Right renal pelvis (tissue), 4 donors: ENCODE results near the gene DHX8. TPM values are rescaled to one million over a fixed set of nuclear protein-coding genes. Genes with fewer than 3 reads are reported as not detected.

Source experiments
- DNase-seq, 4 donors: peaks; one replicate each; pipeline ENCODE4 v3.0.0-alpha.2; 2013; ENCODE audit warnings: low read depth in 4 of 4, low spot score in 3 of 4, missing footprints in 1 of 4
- polyA plus RNA-seq, 4 donors: library from polyadenylated mRNA; unstranded; fragments of 120-200 nt; gene quantifications; one replicate each; pipeline ENCODE4 v1.2.1, GENCODE V29; 2013; ENCODE audit not compliant: insufficient read length in 4 of 4

DHX8 gene
- polyA plus RNA-seq, 4 donors: 39.7 to 47.2 (median 44.6) TPM

DNA sequence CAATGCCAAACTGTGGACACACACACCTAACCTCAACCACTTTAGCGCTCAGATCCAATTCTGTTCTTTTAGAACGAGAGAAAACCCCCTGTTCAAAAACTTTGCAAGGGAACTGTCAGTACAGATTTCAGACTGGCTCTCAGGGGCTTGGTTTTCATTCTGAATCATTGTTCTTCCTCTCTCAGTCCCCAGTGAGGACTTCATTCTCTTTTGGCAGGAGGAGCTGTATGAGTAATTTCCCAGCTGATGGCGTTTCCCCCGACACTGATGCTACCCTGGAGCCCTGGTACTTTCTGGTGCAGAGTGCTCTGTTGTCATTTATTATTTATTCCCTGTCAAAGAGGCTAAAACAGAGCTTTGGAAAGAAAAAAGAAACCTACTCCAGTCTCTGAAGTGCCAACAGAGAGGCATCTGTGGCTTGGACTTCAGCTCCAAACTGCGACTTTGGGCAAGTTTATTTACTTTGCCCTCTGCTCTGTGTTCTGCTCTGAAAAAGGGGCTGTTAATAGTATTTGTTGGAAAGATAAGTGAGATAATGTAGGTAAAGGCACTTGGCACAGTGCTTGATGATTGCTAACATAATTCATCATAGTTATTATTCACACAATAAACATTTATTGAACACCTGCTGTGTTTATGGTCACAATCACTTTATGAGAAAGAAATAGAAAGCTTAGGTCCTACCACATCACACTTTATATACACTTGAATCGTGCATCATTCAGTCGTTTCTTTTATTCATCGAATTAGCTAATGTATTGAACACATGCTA is 34.0 kb downstream of the DHX8 start:
- no peak for DNase-seq

DNA sequence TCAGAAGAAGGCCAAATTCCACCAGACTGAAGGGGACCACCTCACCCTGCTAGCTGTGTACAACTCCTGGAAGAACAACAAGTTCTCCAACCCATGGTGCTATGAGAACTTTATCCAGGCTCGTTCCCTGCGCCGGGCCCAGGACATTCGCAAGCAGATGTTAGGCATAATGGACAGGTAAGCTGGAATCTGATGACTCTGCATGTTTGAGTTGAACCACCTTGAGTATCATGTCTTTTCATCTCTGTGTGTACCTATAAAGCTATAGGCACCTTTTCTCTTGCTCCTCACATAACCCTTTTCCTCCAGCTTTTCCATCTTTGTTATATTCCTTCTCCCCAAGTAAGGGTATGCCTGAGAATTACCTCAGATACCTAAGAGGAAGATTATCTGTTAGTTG is 37.6 kb downstream of the DHX8 start:
- DNase-seq: no peak

- no peak for DNase-seq
Observed at GRCh38 chr17:43524945-43525575, 41.3 kb downstream of the DHX8 start.

GRCh38 chr17:43526886-43527648 is 43.3 kb downstream of the DHX8 start:
- no peak for DNase-seq

- DNase-seq: no peak
Observed at GRCh38 chr17:43528319-43528987, 44.7 kb downstream of the DHX8 start.

GRCh38 chr17:43528988-43529814 is 45.4 kb downstream of the DHX8 start:
- DNase-seq: no peak

DNA sequence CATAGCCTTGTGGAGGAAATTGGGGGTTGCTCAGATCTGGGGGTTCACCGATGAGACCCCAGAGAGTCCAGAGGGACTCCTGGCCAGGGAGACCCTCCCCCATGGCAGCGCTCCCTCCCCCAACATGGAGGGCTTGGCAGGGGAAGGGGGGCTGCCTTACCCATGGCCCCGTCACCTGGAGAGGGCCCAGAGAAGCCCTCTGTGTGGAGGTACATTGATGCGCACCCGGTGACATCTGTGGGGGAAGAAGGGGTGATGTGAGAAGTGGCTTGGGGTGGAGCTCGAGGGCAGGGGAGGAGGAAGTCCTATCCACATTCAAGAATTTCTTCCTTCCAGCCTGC is 46.1 kb downstream of the DHX8 start:
- DNase-seq: no peak

DNA sequence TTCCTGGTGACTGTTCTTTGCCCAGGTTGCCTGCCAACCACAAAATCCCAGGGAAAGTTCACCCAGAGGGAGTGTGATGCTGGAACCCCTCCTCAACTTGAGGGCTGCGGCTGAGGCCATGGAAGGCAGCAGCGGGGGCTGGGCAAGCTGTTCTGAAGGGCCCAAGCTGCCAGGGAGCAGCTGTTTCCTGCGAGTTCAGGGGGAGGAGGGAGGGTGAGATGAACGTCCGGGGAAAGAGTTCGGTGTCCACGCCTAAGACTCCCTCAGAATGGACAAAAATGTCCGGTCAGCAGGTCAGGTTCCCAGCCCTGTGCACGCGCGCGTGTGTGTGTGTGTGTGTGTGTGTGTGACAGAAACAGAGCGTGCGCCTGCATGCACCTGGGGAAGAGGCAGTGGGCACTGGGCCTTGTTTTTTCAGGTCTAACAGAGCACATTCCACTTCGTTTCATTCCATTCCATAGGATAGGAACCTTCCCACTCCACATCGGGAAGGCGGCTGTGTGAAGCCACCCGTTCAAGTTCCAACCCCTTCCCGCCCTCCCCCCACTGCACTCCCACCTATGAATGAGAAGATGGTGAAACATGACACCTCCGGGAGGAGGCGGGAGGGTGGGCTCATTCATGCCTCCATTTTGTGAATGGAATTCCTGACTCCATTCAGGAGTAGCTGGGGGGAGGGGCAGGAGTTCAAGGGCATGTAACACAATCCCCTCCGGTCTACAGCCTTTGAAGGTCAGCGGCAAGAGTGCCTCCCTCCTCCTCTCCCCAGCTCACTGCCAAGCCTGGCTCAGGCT is 46.7 kb downstream of the DHX8 start:
- DNase-seq: peak; percentile 98 to 99 (median 98)

DNA sequence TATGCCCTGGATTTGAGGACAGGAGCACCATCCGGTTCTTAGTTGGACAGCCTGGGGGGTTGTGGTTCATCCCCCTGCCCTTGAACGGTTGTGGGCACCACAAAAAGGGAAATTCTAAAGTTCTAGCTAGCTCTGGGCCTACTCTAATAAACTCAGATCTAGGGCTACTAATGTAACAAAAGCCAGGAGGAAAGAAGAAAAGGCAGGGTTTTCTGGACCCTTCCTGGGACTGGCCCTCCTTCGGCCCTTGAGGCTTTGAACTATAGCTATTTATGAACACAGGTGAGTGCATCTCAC is 47.3 kb downstream of the DHX8 start:
- DNase-seq: no peak

DNA sequence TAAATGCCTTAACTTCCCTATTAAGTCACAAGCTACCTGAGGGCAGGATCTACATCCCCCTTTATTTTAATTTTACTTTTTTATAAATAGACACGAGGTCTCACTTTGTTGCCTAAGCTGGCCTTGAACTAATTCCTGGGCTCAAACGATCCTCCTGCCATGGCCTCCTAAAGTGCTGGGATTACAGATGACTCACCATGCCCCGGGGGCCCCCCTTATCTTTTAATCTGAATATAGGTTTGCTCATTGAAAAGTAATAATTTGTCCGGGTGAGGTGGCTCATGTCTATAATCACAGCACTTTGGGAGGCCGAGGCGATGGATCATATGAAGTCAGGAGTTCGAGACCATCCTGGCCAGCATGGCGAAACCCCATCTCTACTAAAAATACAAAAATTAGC is 48.2 kb downstream of the DHX8 start:
- DNase-seq: no peak

DNA sequence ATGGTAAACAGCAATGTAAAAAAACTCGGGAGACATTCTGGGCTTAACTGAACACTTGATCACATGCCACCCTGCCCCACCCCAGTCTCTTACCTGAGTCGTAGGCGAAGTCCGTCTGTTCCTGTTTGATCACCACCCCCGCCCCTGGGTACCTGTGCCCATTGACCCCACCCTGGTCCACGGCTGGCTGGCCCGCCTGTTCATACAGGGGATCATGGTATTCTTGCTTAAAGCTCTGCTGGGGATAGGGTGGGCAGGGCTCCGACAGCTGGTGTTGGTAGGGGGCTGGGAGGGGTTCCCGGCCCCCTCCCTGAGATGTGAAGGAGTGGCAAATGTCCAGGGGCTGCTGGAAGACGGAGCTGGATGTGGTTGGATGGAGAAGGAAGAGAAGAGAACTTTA is 48.8 kb downstream of the DHX8 start:
- DNase-seq: no peak

DNA sequence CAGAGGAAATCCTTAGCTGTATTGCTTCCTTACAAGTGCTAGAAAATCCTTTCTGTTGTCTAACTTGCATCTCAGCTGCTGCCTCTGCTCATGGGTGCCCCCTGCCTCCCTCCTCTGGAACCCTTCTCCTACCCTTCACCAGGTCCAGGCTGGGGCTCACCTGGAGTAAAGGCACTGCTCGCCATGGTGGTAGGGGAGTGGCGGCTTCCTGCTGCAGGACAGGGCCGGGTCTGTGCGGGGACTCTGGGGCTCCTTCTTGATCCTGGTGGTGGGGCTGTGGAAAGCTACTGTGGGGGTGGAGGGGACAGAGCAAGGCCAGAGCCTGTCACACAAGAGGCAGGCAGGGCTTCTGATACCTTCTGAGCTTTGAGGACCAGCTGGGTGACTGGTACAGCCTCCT is 49.9 kb downstream of the DHX8 start:
- DNase-seq: no peak

- DNase-seq: no peak
Observed at GRCh38 chr17:43534909-43535308, 51.1 kb downstream of the DHX8 start.

DNA sequence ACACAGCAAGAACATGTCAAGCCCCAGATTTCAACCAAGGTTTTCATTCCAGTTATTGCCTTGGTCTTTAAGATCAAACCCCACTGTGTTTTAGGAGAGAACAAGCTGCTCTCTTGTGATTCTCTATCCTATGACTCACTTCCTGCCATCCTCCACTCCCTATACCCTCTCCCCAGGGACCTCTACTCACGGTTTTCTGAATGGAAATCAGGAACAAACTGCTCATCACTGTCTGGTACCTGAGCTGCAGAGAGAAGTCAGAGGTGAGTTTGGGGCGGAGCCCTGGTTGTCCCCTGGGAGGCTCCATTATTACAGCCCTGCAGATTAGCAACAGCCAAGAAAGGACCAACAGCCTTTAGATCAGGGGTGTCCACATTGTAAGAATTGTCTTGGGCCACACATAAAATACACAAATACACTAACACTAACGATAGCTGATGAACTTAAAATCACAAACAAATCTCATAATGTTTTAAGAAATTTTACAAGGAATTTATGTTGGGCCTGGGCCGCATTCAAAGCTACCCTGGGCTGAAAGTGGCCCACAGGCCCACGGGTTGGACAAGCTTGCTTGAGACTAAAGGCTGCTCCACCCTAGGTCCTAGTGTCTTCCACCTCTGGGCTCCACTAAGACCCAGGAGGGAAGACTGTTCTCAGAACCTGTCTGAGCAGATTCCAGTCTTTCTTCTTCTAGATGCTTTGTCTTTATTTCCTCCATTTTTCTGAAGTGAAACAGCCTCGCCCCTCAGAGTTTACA is 52.6 kb downstream of the DHX8 start:
- DNase-seq: no peak

- DNase-seq: no peak
Observed at GRCh38 chr17:43540821-43541674, 57.3 kb downstream of the DHX8 start.

DNA sequence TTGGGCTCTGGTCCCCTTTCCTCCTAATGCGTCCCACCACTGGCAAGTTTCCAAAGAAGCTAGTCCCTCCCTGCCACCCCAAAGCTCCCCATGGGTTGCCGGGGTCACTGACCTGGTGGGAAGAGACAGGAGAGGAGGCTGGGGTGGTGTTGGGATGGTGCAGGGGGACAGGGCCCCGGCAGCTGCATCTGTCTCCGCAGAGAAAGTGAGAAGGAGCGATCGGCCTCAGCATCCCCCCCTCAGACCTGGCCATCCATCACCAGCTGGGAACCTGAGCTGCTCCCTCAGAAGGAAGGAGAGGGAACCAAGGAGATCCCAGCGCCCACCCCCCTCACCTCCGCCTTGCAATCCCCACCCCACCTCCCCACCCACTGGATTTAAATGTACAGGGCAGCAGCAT is 59.1 kb downstream of the DHX8 start:
- no peak for DNase-seq

- no peak for DNase-seq
Observed at GRCh38 chr17:43543300-43543699, 59.5 kb downstream of the DHX8 start.
